Lower leg skin (tissue), 4 donors: ENCODE results near the gene NAP1L1. TPM values are rescaled to one million over a fixed set of nuclear protein-coding genes. Genes with fewer than 3 reads are reported as not detected.

Experiments
- DNase-seq, 2 donors: peaks; one replicate each; pipeline ENCODE4 v3.0.0-alpha.2; 2019; ENCODE audit warnings: low spot score in 2 of 2
- H3K4me3 ChIP-seq: fragments of 200-600 bp; sonication (generic); 2 replicates; pipeline ENCODE4 v1.5.1; 2017; ENCODE audit warnings: mild to moderate bottlenecking, low read depth; ENCODE audit not compliant: poor library complexity, severe bottlenecking
- CTCF ChIP-seq, 3 donors: fragments of 450-650 bp; IDR thresholded peaks; one replicate each; pipeline ENCODE4 v1.5.1; 2016; ENCODE audit warnings: antibody characterized with exemption in 3 of 3, mild to moderate bottlenecking in 3 of 3, moderate library complexity in 2 of 3
- POLR2A ChIP-seq, 2 donors: fragments of 450-650 bp; IDR thresholded peaks; one replicate each; pipeline ENCODE4 v1.6.1; 2016 to 2017; ENCODE audit warnings: antibody characterized with exemption in 2 of 2, mild to moderate bottlenecking in 1 of 2, moderate library complexity in 1 of 2
- WGBS, 2 donors: methylation state at CpG; one replicate each; pipeline ENCODE4 v1.1.5; 2018; 5-methylcytosine and 5-hydroxymethylcytosine counted together
- intact Hi-C: fragments of 100-400 bp; cut with DNase I; formaldehyde crosslinking; loops from one replicate; pipeline ENCODE4 v1.15.0; 2023; ENCODE audit warnings: low total_unique reads
- total RNA-seq, 4 donors: library from RNA; depleted of rRNA; stranded (reverse); fragments of >200 nt; gene quantifications; one replicate each; pipeline ENCODE4 v1.1.0, GENCODE V29; 2016

Gene NAP1L1
- total RNA-seq, 4 donors from 2014 or later: 150 to 198 (median 179) TPM

- WGBS, 2 donors: 77 to 83% methylated on average over 3 of the region's 3 CpGs
- no peak for DNase-seq
- H3K4me3 ChIP-seq: no peak overlapping the region
- TF ChIP-seq CTCF (IDR thresholded peaks at IDR 0.05): no peak
- no peak for TF ChIP-seq POLR2A (IDR thresholded peaks at IDR 0.05)
- intact Hi-C loops: no loop called here
Measured at GRCh38 chr12:76108356-76108755, 23.9 kb upstream of the NAP1L1 start.

- DNase-seq: no peak
- H3K4me3 ChIP-seq: no peak overlapping the region
- intact Hi-C loops: no loop called here
- no peak for TF ChIP-seq POLR2A (IDR thresholded peaks at IDR 0.05)
- TF ChIP-seq CTCF (IDR thresholded peaks at IDR 0.05): no peak
- 45 to 65% methylated on average over 3 of the region's 3 CpGs for WGBS, 2 donors
Measured at GRCh38 chr12:76106631-76107030, 22.1 kb upstream of the NAP1L1 start.

GRCh38 chr12:76103958-76104357 is 19.5 kb upstream of the NAP1L1 start:
- no peak for DNase-seq
- intact Hi-C loops: no loop called here
- TF ChIP-seq CTCF (IDR thresholded peaks at IDR 0.05): no peak
- TF ChIP-seq POLR2A (IDR thresholded peaks at IDR 0.05): no peak
- H3K4me3 ChIP-seq: no peak overlapping the region
- 100% methylated on average over 1 of the region's 1 CpG for WGBS, 2 donors

- intact Hi-C loops: no loop called here
- TF ChIP-seq POLR2A (IDR thresholded peaks at IDR 0.05): no peak
- TF ChIP-seq CTCF (IDR thresholded peaks at IDR 0.05): no peak
- 80 to 85% methylated on average over 1 of the region's 1 CpG for WGBS, 2 donors
- H3K4me3 ChIP-seq: no peak overlapping the region
- DNase-seq: no peak
Measured at GRCh38 chr12:76101739-76102385, 17.4 kb upstream of the NAP1L1 start.

- intact Hi-C loops: no loop called here
- TF ChIP-seq POLR2A (IDR thresholded peaks at IDR 0.05) (no peak), CTCF (IDR thresholded peaks at IDR 0.05) (no peak)
- no peak overlapping the region for H3K4me3 ChIP-seq
- no peak for DNase-seq
- WGBS, 2 donors: 81 to 85% methylated on average over 3 of the region's 3 CpGs
Measured at GRCh38 chr12:76096079-76096646, 11.7 kb upstream of the NAP1L1 start.

GRCh38 chr12:76094754-76095153 is 10.3 kb upstream of the NAP1L1 start:
- DNase-seq: no peak
- H3K4me3 ChIP-seq: no peak overlapping the region
- 95 to 96% methylated on average over 3 of the region's 3 CpGs for WGBS, 2 donors
- no peak for TF ChIP-seq CTCF (IDR thresholded peaks at IDR 0.05)
- TF ChIP-seq POLR2A (IDR thresholded peaks at IDR 0.05): no peak
- intact Hi-C loops: no loop called here
